ENCODE results near the gene BSG.
"Not testable (repeated sequence)": the region's sequence is repeated elsewhere in the genome, so short reads cannot be mapped to it uniquely, and the experiment has no call there.

BSG gene

DNA sequence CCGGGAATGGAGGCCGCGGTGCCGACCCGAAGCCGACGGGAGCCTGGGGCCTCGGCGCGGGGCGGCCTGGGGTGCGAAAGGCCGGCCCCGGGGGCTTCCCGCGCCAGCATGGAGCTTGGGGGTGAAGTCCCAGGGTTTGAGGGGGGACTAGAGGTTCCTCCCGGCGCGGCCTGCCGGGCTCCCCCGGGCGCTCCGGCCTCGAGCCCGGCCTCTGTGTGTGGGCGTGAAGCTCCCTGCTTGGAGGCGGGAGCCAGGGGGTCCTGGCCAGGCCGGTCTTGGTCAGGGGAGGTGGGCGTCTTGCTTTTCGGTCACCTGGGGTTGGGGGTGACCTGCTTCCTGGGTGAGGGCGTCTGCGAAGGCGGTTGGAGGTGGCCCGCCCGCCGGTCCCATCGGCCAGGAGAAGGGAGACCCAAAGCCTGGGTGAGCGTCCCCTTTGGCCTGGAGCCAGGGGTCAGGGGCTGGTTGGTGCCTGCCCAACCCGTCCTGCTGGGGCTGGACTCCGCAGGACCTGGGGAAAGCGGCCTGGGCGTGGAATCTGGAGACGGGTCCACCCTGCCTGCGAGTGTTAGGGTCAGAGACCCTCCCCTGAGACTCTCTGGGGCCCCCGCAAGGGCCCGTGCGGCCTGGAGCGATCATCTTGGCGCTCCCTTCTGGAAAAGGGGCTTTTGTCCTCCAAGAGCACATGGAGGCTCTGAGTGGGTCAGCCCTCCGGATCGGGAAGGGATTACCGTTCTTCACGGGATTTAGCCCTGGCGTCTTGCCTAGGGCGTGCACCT is 535 bp downstream of the BSG start:
- peak; percentile 66 for DNase-seq

DNA sequence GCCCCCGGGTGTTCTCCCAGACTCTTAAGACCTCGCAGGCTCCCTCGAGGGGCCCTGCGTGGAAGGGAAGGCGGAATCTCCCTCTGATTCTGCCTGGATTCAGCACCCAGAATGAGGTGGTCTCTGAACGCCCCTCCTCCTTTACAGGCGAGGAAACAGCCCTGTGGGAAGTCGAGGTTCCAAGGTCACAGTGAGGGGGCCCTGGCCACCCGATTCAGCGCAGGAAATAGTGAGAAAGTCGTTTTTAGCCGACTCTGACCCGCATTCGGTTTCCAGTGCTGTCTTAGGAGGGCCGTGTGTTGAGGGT is 1.1 kb downstream of the BSG start:
- no peak for DNase-seq

DNA sequence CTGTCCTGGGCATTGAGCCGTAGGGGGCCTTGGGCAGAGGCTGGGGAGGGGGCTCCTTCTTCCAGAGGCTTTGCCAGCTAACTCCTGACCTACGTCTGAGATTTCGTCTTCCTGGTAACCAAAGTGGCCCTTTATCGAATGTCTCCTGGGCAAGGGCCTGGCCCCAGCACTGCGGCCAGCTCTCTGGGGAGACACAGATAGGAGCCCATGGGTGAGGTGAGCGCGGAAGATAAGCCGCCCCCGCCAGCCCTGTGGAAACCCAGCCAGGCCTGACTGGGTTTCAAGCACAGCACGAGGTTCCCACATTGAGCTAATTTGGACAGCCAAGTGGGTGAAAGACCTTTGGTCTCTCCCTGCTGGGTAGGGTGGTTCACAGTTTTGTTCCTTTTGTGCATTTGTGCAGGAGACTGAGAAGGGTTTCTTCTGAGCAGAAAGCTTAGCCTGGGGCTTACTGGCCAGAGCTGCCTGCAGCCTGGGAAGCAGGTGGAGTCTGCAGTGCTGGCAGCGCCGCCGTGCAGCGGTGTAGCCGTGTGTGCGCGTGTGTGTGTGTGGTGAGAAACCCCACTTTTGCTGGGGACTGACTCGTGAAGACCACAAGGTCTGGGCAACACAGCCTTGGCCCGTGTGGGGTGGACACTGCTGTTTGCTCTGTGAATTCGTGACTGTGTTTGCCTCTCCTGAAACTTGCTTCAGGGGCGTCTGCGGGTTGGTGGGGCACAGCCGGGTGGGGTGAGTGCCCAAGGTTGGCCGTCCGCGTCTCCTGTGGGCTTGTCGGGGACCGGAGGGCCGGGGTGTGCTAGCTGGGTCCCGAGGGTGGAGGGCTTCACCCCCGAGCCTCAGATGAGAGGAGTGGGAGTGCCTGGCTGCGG is 2.5 kb downstream of the BSG start:
- peak; percentile 52 for DNase-seq

DNA sequence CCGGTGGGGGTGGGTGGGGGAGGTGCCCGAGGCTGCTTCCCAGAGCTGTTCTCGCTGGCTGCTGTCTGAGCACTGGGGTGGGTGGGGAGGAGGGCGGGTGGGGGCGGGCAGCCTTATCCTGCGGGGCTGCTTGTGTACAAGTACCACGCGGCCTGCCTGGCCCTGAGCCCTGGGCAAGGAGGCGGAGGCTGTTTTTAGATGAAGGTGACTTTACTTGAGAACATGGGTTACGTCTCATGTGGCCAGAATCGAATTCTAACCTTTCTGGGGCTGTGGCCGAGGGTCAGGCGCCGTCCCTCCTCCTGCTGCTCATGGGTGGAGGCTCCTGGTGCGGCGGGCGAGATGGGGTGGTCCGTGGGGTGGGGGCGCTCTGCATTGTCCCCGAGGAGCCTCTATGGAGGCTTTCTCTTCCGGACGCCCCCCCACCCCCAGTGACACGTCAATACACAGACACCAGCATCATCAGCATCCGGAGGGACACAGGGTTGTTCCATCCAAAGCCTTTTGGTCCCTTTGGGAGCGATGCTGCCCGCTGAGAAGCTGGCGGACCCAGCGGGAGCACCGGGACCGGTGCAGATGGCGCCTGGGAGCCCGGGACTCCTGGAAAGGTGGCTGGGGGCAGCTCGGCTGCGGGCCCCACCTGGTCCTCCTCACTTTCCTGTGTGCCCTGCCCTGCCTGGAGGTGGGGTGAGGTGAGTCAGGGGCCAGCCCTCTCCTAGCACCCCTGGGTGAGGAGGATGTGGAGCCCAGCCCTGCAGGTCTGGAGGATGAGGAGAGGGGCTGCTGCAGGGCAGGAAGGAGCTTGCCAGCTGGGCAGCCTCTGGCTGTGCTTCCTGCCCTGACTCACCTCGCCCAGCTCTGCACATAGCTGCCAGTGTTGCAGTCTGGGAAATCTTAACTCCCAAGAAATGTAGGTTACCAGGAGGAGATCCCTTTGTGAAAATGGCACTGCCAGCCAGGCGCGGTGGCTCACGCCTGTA is 3.4 kb downstream of the BSG start:
- DNase-seq: peak; percentile 86

DNA sequence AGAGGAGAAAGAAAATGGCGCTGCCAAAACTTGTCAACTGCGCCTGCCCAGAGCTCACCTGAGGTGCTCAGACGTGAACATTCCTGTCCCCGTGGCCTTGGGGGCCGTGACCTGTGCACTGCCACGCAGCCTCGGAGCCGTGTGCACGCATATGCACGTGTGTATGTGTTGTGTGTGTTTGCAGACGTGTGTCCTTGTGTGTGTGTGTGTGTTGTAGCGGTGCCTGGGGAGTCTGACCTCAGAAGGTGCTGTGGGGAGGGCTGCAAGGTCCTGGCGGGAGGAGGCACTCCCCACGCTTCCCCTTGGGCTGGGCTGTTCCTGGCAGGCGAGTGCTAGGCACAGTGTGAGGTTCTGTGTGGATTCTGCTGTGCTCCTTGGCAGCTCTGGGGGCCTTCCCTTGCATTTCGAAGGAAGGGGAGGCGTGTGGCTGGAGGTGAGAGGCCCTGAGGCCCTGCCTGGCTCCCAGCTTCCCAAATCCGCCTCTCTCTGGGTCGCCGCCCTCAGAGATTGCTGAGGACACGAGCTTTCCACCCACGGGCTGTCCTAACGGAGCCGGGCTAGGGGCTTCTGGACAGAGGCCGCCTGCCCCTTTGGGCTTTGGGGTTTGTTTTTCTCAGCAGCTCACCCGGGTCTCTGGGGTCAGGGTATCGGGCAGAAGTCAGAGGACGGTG is 4.5 kb downstream of the BSG start:
- DNase-seq: no peak

DNA sequence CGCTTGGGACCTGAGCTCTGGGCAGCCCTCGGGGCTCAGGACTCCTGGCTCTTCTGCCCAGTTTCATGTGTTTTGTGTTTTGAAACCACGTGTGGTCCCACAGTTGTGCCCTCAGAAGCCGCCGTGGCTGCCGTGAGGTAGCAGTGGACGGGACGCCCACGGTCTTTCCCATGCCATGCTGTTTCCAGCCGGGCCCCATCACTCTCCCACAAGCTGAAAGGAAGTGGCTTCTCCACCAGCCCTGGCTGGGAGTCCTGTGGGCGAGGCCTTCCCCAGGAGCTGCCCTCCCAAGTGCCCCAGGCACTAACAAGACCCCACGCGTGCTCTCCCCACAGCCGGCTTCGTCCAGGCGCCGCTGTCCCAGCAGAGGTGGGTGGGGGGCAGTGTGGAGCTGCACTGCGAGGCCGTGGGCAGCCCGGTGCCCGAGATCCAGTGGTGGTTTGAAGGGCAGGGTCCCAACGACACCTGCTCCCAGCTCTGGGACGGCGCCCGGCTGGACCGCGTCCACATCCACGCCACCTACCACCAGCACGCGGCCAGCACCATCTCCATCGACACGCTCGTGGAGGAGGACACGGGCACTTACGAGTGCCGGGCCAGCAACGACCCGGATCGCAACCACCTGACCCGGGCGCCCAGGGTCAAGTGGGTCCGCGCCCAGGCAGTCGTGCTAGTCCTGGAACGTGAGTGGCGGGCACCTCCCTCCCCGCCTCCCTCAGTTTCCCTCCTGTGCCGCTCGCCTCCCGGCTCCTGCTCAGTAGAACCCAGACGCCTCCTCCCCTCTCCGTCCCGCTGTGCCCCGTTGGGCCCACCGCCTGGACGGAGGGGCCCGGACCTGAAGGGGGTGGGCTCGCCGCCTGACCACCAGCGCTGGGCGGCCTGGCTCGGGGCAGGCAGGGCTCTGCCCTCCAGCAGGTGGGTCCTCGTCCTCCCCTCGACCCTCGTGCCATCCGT is 5.3 kb downstream of the BSG start:
- no peak for DNase-seq

DNA sequence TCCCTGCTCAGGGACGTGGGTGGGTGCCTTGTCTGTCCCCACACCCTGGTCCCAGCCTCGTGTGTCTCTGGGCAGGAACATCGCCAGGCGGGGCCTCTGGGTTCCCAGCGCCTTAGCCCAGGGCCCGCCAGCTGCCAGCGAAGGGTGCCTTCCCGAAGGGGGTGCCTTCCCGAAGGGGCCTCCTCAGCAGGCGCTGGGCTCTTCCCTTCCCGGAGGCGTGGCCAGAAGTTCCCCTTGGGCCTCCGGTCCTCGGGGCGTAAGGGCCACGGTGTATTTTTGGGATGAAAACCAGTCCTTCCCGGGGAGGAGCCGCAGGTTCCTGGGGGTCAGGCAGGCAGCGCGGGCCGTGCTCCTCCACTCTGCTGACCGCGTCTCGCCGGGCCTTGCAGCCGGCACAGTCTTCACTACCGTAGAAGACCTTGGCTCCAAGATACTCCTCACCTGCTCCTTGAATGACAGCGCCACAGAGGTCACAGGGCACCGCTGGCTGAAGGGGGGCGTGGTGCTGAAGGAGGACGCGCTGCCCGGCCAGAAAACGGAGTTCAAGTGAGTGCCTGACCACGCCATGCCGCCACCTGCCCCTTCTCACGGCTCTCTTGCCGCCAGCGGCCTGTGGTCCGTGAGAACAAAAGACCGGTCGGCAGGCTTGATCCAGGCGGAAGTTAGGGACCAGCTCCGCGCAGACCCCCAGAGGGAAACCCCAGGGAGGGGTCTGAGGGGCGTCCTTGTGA is 6.9 kb downstream of the BSG start:
- DNase-seq: no peak

DNA sequence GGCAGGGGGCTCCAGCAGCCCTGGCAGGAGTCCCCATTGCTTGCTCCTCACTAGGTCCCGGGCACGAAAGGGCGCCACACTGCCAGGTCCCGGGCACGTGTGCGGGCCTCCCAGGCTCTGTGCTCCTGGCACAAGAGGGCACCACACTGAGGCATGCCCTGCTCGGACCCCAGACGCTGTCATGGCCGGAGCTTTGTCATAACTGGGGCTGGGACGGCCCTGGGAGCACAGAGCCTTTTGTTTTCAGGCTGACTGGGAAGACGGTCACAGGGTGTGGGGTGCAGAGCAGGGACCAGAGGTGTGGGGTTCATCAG is 7.4 kb downstream of the BSG start:
- DNase-seq: no peak

DNA sequence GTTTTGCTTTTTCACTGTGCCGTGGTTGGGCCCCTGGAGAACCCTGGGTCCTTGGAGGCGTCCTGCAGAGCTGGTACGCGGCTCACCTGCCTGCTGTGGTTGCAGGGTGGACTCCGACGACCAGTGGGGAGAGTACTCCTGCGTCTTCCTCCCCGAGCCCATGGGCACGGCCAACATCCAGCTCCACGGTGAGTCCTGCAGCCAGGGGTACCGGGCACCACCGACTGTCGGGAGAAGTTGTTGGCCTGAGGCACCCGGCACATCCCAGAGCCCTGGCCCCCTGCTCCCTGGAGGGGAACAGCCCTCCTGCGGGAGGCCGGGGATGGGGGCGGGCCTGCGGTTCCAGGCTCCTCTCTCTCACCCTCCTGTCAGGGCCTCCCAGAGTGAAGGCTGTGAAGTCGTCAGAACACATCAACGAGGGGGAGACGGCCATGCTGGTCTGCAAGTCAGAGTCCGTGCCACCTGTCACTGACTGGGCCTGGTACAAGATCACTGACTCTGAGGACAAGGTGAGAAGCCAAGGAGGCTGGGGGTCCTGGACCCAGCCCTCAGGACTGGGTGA is 8.0 kb downstream of the BSG start:
- DNase-seq: no peak

DNA sequence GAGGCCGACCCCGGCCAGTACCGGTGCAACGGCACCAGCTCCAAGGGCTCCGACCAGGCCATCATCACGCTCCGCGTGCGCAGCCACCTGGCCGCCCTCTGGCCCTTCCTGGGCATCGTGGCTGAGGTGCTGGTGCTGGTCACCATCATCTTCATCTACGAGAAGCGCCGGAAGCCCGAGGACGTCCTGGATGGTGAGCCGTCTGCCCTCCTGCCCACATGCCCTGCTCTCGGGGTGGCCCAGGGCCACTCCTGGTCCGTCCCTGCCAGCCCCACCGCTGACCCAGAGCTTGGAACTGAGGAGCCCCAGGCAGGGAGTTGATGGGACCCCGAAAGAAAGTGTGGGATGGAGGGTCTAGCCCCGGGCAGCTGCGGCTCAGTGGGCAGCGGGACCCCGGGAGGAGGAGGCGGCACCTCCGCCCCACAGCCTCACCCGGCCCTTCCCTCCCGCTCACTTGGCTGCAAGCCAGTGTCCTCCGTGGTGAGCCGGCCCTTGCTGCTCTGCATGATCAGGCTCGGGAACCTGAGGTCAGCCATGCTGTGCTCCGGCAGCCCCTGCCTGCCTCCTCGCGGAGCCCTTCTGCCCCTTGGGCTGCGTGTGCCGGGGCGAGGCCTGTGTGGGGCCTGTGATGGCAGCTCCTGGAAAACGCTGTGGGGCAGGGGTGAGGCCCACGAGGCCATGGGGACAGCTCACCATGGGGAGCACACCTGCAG is 9.2 kb downstream of the BSG start:
- no peak for DNase-seq

DNA sequence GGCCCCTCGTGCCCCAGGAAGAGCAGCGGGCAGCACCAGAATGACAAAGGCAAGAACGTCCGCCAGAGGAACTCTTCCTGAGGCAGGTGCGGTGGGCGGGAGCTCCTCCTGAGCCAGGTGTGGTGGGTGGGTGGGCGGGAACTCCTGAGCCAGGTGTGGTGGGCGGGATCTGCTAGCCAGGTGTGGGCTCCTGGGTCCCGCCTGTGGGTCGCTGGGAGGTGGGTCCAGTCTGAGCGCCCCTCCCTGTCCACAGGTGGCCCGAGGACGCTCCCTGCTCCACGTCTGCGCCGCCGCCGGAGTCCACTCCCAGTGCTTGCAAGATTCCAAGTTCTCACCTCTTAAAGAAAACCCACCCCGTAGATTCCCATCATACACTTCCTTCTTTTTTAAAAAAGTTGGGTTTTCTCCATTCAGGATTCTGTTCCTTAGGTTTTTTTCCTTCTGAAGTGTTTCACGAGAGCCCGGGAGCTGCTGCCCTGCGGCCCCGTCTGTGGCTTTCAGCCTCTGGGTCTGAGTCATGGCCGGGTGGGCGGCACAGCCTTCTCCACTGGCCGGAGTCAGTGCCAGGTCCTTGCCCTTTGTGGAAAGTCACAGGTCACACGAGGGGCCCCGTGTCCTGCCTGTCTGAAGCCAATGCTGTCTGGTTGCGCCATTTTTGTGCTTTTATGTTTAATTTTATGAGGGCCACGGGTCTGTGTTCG is 10.3 kb downstream of the BSG start:
- peak; percentile 33 for DNase-seq

DNA sequence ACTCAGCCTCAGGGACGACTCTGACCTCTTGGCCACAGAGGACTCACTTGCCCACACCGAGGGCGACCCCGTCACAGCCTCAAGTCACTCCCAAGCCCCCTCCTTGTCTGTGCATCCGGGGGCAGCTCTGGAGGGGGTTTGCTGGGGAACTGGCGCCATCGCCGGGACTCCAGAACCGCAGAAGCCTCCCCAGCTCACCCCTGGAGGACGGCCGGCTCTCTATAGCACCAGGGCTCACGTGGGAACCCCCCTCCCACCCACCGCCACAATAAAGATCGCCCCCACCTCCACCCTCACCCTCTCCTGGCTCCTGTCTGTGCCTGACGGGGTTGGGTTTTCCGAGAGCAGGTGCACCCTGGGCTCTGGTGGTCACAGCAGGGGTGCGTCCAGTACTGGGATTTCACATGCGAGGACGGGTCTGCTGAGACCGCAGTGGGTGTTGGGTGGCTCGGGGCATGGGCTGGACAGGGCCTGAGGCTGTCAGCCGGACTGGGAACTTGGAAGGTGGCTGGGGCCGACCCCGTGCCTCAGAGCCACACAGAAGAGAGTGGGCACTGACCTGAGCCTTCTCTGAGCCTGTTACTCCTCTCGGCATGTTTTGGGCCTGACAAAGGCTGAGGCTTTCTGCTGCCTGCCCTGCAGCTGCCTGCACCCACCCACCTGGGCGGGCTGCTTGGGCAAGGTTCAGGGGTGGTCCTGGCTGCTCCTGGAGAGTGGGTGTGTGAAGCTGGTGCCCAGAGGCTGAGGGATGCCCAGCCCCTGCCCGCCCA is 11.0 kb downstream of the BSG start:
- no peak for DNase-seq

DNA sequence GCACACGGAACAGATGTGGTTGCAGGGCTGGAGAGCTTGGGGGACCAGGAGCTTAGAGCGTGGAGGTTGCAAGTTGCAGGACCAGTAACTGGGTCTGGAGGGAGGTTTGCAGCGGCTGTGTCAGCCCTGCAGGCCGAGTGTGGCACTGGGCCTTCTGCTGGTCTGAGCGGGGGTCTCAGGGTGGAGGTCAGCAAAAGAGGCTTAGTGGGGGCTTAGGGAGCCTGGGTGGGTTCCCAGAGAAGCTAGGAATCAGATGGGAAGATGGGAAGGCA is 11.5 kb downstream of the BSG start:
- no peak for DNase-seq

DNA sequence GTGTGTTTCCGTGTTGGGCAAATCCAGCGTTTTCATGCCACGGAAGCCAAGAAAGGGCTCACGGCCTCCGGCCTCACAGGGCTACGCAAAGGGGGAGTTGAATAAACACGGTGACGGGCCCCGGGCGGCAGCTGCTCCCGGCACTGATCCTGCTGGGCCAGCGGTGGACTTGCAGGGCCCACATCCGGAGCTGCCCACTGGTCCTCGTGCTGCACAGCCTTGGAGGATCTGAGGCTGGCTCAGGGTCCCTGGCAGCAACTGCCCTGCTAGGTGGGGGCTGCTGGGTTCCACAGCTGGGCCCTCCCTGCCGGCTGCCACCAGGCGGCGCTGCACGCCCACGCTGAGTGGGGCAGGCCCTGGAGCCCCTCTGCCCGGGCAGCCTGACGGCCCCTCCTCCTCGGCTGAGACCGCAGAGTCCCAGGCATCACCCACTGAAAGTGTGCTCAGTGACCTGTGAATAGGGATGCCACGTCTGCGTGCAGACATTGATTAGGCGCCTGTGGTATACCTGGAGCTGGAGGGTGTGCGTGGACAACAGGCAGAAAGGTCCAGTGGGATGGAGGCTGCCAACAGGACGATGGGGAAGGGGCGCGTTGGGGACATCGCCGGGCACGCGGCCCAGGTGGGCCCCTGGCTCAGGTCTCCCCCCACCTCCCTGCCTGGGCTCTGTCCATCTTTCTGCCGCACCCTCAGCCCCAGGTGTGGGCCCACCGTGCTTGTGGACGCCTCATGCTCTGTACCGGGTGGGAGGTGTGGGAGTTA is 12.0 kb downstream of the BSG start:
- DNase-seq: no peak

DNA sequence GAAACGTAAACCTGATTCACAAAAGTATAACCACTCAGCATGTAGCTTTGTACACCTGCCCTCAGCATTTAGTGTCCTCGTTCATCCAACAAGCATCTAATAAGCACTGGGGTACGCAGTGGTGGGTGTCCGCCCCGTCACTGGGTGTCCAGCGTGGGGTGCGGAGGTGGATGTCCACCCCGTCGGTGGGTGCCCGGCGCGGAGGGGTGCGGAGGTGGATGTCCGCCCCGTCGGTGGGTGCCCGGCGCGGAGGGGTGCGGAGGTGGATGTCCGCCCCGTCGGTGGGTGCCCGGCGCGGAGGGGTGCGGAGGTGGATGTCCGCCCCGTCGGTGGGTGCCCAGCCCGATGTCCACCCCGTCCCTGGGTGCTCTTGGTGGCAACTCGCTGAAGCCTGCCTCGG is 12.8 kb downstream of the BSG start:
- not testable (repeated sequence) for DNase-seq

DNA sequence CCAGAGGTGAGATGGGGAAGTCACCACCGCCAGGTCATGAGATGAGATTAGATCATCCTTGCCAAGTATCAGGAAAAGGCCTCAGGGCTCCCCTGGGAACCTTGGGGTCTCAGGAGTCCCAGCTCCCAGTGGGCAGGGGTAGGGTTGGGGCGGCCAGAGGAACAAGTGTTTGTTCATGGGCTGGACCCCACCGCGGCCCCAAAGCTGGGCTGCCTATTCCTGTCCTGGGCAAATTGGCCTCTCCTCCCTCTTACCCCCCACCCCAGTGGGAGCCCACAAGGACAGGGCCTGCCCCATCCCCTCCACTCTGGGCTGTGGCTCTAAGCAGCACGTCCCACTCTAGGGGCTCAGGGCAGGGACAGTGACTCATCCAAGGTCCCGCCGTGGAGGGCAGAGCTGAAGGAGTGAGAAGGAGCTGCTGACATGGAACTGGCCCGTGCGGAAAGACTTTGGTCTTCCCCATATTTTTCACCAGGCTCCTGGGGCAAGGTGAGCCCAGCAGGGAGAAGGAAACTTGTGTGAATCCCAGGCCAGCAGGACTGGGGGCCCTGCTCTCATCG is 13.2 kb downstream of the BSG start:
- no peak for DNase-seq

DNA sequence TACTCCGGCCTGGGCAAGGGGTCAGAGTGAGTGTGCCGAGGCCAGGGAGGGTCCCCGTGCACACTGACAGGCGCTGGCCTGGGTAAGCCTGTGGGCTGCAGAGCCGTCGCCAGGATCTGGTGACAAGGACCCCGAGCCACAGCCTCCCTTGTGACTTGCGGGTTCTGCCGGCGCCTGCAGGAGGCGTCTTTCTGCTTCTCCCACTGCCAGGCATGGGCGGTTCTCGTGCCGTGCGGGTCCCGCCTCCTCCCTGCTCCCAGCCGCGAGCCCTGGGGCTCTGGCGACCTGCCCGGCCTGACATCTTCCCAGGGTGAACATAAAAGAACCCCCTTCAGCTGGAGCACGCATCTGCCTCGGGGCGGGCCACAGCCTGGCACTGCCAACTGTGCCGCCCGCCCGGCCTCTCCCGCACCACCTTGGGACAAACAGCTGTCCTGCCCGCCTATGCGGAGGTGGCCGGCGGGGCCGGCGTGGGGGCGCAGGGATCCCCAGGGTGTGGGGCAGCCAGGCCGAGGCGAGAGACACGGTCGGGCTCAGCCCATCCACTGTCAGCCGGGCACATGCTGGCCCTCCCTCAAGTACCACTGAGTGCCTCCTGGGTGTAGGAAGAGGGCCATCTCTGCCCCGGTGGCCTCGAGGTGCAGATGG is 15.8 kb downstream of the BSG start:
- peak; percentile 83 for DNase-seq

All from NCI-H226 (cell line).